Left cardiac atrium (tissue), 4 donors: ENCODE results near the gene NFIA. TPM values are rescaled to one million over a fixed set of nuclear protein-coding genes. Genes with fewer than 3 reads are reported as not detected.
A peak's percentile ranks its signal among the peaks of the same experiment; 100 is the strongest.

Experiments
- ATAC-seq, 2 donors: fragments of 200-7000 bp; cut with Tn5 transposase; one replicate each; pipeline ENCODE4 v1.9.1; 2020; ENCODE audit warnings: mild to moderate bottlenecking in 2 of 2, moderate library complexity in 2 of 2
- DNase-seq: peaks from one replicate; pipeline ENCODE4 v3.0.0-alpha.2; 2020
- intact Hi-C, 2 donors: fragments of 100-400 bp; cut with DNase I; formaldehyde crosslinking; loops; one replicate each; pipeline versions ENCODE4 v1.14.1 to v1.15.1; 2022 to 2023
- total RNA-seq, 2 donors: library from RNA; stranded (reverse); fragmentation: NEBNext Ultra II Directional; extraction: Animal tissue kit (Norgen Biotek cat#: 25700); gene quantifications; one replicate each; pipeline ENCODE4 v1.2.1, GENCODE V29; 2021
- donor health status: DM: no; HTN: yes; CAD: no.
- donor health status: DM: no; HTN: yes; CAD: no; lungs with severe emphysema.
- donor health status: DM: yes; HTN: yes; CAD: no.
- donor health status: Dilated cardiomyopathy.

The NFIA gene
- total RNA-seq, 2 donors from 2014 or later = 94.1 to 97.8 TPM

GRCh38 chr1:61395146-61395800, 312.9 kb downstream of the NFIA start:
- ATAC-seq (no peak), DNase-seq (no peak)
- intact Hi-C loops = no loop called here

GRCh38 chr1:61397495-61397894, 315.1 kb downstream of the NFIA start:
- ATAC-seq = no peak
- intact Hi-C loops = no loop called here
- DNase-seq = no peak

- no peak for DNase-seq
- ATAC-seq = peak in 1 of 2 donors; percentile 42
- intact Hi-C loops = no loop called here
Observed at GRCh38 chr1:61397935-61398334, 315.6 kb downstream of the NFIA start.

GRCh38 chr1:61399199-61399598, 316.8 kb downstream of the NFIA start:
- ATAC-seq (peak in 1 of 2 donors; percentile 32), DNase-seq (no peak)
- intact Hi-C loops = no loop called here

GRCh38 chr1:61400131-61400770, 317.9 kb downstream of the NFIA start:
- ATAC-seq = no peak

GRCh38 chr1:61400997-61401396, 318.6 kb downstream of the NFIA start:
- DNase-seq (no peak), ATAC-seq (no peak)
- intact Hi-C loops = no loop called here

More at GRCh38 chr1:61400131-61400770, 317.9 kb downstream of the NFIA start:
- DNase-seq = no peak
- intact Hi-C loops = no loop called here

DNA sequence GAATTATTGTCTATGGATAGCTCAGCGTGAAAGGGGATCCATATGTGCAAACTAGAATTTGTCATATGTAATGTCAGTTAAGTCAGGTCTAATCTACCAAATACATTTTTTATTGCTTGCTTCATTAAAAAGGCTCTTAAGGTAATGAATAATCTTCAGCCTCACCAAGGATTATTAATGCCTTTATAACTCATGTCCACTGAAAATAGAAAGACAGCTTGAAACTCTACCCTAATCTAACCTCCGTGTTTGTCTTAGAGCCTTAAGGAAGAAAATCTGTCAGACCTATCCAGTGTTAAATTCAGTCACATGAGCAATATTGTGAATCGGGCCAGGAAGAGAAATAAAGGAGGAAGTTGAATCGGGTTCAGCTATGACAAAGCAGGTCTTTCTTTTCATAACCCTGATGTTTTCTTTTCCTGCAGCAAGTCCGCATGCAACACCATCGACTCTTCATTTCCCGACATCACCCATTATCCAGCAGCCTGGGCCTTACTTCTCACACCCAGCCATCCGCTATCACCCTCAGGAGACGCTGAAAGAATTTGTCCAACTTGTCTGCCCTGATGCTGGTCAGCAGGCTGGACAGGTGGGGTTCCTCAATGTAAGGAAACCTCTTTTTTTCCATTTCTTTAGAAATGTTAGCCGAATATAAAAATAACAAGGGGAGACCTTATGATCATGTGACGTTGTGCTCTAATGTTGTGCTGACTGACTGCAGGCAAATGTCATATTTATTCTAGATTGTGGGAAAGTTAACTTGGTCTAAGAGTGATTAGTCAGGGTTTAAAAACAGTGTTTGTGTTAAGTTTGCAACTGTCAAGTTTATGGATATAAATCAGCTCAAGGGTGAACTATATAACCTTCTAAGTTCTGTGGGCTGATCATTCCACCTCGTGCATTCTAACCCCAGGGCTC, 321.6 kb downstream of the NFIA start:
- DNase-seq (no peak), ATAC-seq (peak; percentile 38 to 71)
- intact Hi-C loops = no loop called here

- intact Hi-C loops = no loop called here
- DNase-seq = no peak
- ATAC-seq = no peak
Observed at GRCh38 chr1:61404597-61405376, 322.4 kb downstream of the NFIA start.

GRCh38 chr1:61406467-61406866, 324.1 kb downstream of the NFIA start:
- ATAC-seq = no peak
- intact Hi-C loops = no loop called here

DNA sequence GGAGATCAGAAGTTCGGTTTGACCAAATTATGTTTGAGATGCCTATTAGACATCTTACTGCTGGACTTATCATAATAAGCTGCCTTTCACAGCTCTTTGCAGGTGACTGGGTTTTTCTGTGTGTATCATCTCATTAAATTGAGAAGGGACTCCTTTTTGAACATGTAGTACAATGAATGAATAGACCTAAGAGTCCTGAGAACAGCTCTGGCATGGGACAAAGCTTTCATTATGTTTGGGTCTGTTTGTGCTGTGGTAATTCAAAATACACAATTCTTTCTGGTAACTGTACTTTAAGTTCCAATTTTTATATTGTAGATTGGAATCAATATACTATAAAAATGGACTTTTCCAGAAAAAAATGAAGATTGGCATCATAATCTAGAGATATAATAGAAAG, 330.2 kb downstream of the NFIA start:
- DNase-seq = no peak
- no peak for ATAC-seq
- intact Hi-C loops = no loop called here

More at GRCh38 chr1:61406467-61406866, 324.1 kb downstream of the NFIA start:
- no peak for DNase-seq

- no peak for DNase-seq
- ATAC-seq = no peak
- intact Hi-C loops = no loop called here
Observed at GRCh38 chr1:61419196-61419595, 336.8 kb downstream of the NFIA start.

- intact Hi-C loops = no loop called here
- ATAC-seq (no peak), DNase-seq (no peak)
Observed at GRCh38 chr1:61419657-61420056, 337.3 kb downstream of the NFIA start.

DNA sequence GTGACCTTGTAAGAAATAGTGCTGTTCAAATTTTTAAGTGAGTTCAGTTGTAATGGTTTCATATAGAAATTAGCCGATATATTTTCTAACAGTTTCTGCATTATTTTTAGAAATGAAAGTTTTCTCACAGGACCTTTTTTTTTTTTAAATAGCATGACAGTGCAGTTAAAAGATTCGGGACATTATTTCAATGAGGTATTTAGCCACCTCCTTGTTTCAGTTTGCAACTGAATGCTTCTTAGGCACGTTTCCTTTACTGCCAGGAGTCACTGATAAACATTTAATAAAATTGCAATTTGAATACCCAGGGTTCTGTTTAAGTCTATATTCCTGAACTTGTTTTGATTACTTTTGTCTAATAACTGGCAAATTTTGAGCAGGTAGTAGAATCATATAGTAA, 337.9 kb downstream of the NFIA start:
- intact Hi-C loops = no loop called here

GRCh38 chr1:61420909-61421835, 338.8 kb downstream of the NFIA start:
- ATAC-seq (peak; percentile 88), DNase-seq (peak; percentile 42)
- intact Hi-C loops = no loop called here

More for the DNA sequence above, 337.9 kb downstream of the NFIA start:
- ATAC-seq (no peak), DNase-seq (no peak)

DNA sequence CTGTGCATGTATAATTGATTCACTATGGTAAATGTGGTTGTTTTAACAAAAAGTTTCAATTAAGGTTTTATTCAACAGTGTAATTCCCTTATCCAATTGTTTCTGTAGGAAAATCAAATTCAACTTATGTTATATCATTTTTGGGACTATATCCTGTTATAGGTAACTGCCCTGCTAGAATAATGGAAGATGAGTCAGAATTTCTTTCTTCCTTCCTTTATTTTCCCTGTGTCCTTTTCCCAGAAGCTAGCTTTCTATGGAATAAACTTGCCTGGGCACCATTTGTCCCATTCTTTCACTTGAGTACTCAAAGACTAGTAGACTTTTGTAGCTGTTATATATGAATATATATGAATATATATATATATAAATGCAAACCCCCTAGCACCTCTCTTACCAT, 341.3 kb downstream of the NFIA start:
- ATAC-seq (no peak), DNase-seq (no peak)
- intact Hi-C loops = no loop called here

DNA sequence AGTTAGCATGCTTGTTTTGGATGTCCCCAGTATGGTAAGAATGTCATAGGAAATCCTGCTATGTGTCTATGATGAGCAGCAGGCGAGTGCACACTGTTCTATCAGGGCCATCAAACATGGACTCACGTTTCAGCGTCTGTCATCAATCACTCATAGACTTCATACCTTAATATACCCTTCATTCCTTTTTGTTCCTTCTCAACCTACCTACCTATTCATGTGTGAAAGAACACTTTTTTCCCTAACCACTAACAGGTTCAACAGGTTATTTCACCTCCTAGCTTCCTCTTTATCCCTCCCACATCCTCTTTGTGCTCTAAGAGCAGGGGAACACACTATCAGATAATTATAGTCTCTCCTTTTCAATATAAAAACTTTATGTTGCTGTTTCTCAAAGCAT, 342.0 kb downstream of the NFIA start:
- no peak for ATAC-seq
- intact Hi-C loops = no loop called here
- no peak for DNase-seq

GRCh38 chr1:61425040-61425439, 342.7 kb downstream of the NFIA start:
- intact Hi-C loops = no loop called here
- no peak for DNase-seq
- ATAC-seq = peak in 1 of 2 donors; percentile 10

DNA sequence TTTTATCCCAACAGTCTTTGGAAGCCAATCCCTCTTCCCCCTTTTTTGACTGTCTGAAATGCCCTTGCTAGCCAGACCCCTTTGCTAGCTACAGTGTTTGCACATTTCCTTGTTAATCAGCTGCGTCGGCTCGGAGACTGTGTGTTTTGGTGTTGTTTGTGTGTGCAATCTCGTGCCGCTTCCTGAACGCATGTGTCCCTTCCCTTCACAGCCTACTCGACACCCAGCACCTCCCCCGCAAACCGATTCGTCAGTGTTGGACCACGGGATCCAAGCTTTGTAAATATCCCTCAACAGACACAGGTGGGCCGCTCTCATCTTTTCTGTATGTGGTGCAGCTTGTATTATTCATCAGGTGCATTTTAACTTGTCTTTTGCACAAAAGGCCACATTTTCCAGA, 343.9 kb downstream of the NFIA start:
- intact Hi-C loops = no loop called here
- ATAC-seq (peak; percentile 65 to 68), DNase-seq (peak; percentile 75)
